Measurements from ENCODE around the gene ELL3. TPM values are rescaled to one million over a fixed set of nuclear protein-coding genes. Genes with fewer than 3 reads are reported as not detected.

The ELL3 gene
- total RNA-seq, 1 experiment from 2014 or later, result 522 TPM

- Histone ChIP-seq H3K36me3 (ENCODE audit: insufficient read depth, low read length) (peaks cover 41% of the 10 kb centered on the region), H3K4me1 (ENCODE audit: low read length) (peaks cover 65% of the 10 kb centered on the region), H4K20me1 (ENCODE audit: insufficient read depth, low read depth, low read length) (peaks cover 28% of the 10 kb centered on the region), H3K27me3 (ENCODE audit: low read length) (no peaks in the 10 kb centered on the region), H3K9me3 (ENCODE audit: low read length) (no peaks in the 10 kb centered on the region), H3K4me2 (ENCODE audit: low read depth, low read length, poor library complexity, severe bottlenecking) (peak overlapping the region; percentile 95), H3K4me3 (ENCODE audit: low read length) (peak overlapping the region; percentile 96), H3K9ac (ENCODE audit: low read length) (peak overlapping the region; percentile 100), H3K79me2 (ENCODE audit: low read length) (peaks cover 26% of the 10 kb centered on the region), H2AFZ (ENCODE audit: low read length) (no peak overlapping the region), H3K27ac (ENCODE audit: low read length) (peak overlapping the region; percentile 99), H3K9me2 (replicated peaks; ENCODE audit: insufficient read depth, low read length) (no peaks in the 10 kb centered on the region)
- peak; percentile 99 for DNase-seq
Measured at GRCh38 chr15:43776101-43776717, 557 bp downstream of the ELL3 start.

- Histone ChIP-seq H3K79me2 (ENCODE audit: low read length) (peaks cover 26% of the 10 kb centered on the region), H3K4me1 (ENCODE audit: low read length) (peaks cover 67% of the 10 kb centered on the region), H3K9me3 (ENCODE audit: low read length) (no peaks in the 10 kb centered on the region), H3K27me3 (ENCODE audit: low read length) (no peaks in the 10 kb centered on the region), H3K27ac (ENCODE audit: low read length) (peak overlapping the region; percentile 99), H3K9ac (ENCODE audit: low read length) (peak overlapping the region; percentile 100), H3K4me2 (ENCODE audit: low read depth, low read length, poor library complexity, severe bottlenecking) (peak overlapping the region; percentile 95), H3K36me3 (ENCODE audit: insufficient read depth, low read length) (peaks cover 46% of the 10 kb centered on the region), H3K4me3 (ENCODE audit: low read length) (peak overlapping the region; percentile 96), H2AFZ (ENCODE audit: low read length) (no peak overlapping the region), H4K20me1 (ENCODE audit: insufficient read depth, low read depth, low read length) (peaks cover 28% of the 10 kb centered on the region), H3K9me2 (replicated peaks; ENCODE audit: insufficient read depth, low read length) (no peaks in the 10 kb centered on the region)
- peak; percentile 64 for DNase-seq
Measured at GRCh38 chr15:43775411-43775965, 1.3 kb downstream of the ELL3 start.

GRCh38 chr15:43774062-43774461 is 2.7 kb downstream of the ELL3 start:
- peak; percentile 54 for DNase-seq
- Histone ChIP-seq H3K79me2 (ENCODE audit: low read length) (peaks cover 26% of the 10 kb centered on the region), H3K4me1 (ENCODE audit: low read length) (peaks cover 74% of the 10 kb centered on the region), H3K27me3 (ENCODE audit: low read length) (no peaks in the 10 kb centered on the region), H3K4me2 (ENCODE audit: low read depth, low read length, poor library complexity, severe bottlenecking) (peak overlapping the region; percentile 95), H3K4me3 (ENCODE audit: low read length) (peak overlapping the region; percentile 96), H3K36me3 (ENCODE audit: insufficient read depth, low read length) (peaks cover 58% of the 10 kb centered on the region), H3K9me3 (ENCODE audit: low read length) (no peaks in the 10 kb centered on the region), H3K9ac (ENCODE audit: low read length) (peak overlapping the region; percentile 100), H4K20me1 (ENCODE audit: insufficient read depth, low read depth, low read length) (peaks cover 28% of the 10 kb centered on the region), H3K27ac (ENCODE audit: low read length) (peak overlapping the region; percentile 99), H2AFZ (ENCODE audit: low read length) (no peak overlapping the region), H3K9me2 (replicated peaks; ENCODE audit: insufficient read depth, low read length) (no peaks in the 10 kb centered on the region)

DNA sequence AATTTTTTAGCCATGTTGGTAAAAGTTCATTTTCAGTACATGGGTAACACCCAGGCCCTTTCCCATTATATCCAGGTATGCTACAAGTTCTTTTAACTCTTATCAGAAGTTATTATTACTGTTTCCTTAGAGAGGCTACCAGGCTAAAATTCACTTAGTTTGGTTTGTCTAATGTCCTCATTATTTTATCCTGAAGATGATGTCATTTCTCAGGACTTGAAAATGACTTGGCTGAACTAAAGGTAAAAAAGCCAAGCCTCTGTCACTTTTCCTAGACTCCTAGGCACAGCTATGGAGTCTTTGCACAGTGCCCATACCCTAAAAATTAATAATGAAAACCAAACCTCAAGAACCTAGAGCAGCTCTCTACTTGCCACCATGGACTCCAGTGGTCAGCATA is 4.1 kb downstream of the ELL3 start:
- 0 out of 2 replicates have a peak overlapping the region, but pooled peaks have one; percentile 0 for H3K9ac ChIP-seq (ENCODE audit: low read length)
- H3K4me1 ChIP-seq (ENCODE audit: low read length), result peaks cover 69% of the 10 kb centered on the region

DNA sequence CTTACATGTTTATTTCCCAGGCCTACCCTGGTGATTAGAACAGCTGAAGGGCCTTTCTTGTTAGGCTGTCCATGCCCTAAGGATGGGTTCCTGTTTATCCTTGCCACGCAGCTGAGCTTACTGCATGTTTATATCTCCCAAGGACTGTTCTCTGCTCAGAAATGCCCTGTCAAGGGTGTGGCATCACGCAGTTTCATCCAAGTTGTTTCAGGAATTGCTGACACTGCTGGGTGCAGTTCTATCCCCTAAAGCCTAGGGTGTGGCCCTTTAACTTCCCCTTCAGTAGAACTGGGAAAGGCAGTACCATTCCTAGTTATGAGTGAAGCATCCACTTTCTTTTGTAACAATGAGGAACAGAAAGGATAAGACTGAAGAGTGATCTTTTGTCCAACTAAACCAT is 5.0 kb downstream of the ELL3 start:
- Histone ChIP-seq H3K9me2 (replicated peaks; ENCODE audit: insufficient read depth, low read length) (no peaks in the 10 kb centered on the region), H4K20me1 (ENCODE audit: insufficient read depth, low read depth, low read length) (peaks cover 28% of the 10 kb centered on the region), H3K36me3 (ENCODE audit: insufficient read depth, low read length) (peaks cover 68% of the 10 kb centered on the region), H2AFZ (ENCODE audit: low read length) (no peak overlapping the region), H3K9ac (ENCODE audit: low read length) (peak overlapping the region; percentile 2; the same call in 1 of the 2 replicates), H3K4me2 (ENCODE audit: low read depth, low read length, poor library complexity, severe bottlenecking) (no peak overlapping the region), H3K27me3 (ENCODE audit: low read length) (no peaks in the 10 kb centered on the region), H3K27ac (ENCODE audit: low read length) (peak overlapping the region; percentile 99), H3K9me3 (ENCODE audit: low read length) (no peaks in the 10 kb centered on the region), H3K4me1 (ENCODE audit: low read length) (peaks cover 62% of the 10 kb centered on the region), H3K79me2 (ENCODE audit: low read length) (peaks cover 23% of the 10 kb centered on the region), H3K4me3 (ENCODE audit: low read length) (no peak overlapping the region)
- DNase-seq, result peak; percentile 54

More for the DNA sequence above, 4.1 kb downstream of the ELL3 start:
- peaks cover 23% of the 10 kb centered on the region for H3K79me2 ChIP-seq (ENCODE audit: low read length)
- no peaks in the 10 kb centered on the region for H3K27me3 ChIP-seq (ENCODE audit: low read length)
- H3K9me2 ChIP-seq (replicated peaks; ENCODE audit: insufficient read depth, low read length), result no peaks in the 10 kb centered on the region
- H3K36me3 ChIP-seq (ENCODE audit: insufficient read depth, low read length), result peaks cover 66% of the 10 kb centered on the region
- DNase-seq, result peak; percentile 47
- no peak overlapping the region for H2AFZ ChIP-seq (ENCODE audit: low read length)
- H4K20me1 ChIP-seq (ENCODE audit: insufficient read depth, low read depth, low read length), result peaks cover 28% of the 10 kb centered on the region
- peak overlapping the region; percentile 99 for H3K27ac ChIP-seq (ENCODE audit: low read length)
- no peak overlapping the region for H3K4me3 ChIP-seq (ENCODE audit: low read length)
- H3K4me2 ChIP-seq (ENCODE audit: low read depth, low read length, poor library complexity, severe bottlenecking), result peak overlapping the region; percentile 16
- no peaks in the 10 kb centered on the region for H3K9me3 ChIP-seq (ENCODE audit: low read length)

GRCh38 chr15:43769584-43770228 is 7.1 kb downstream of the ELL3 start:
- H3K27me3 ChIP-seq (ENCODE audit: low read length), result no peaks in the 10 kb centered on the region
- peaks cover 78% of the 10 kb centered on the region for H3K36me3 ChIP-seq (ENCODE audit: insufficient read depth, low read length)
- peaks cover 23% of the 10 kb centered on the region for H4K20me1 ChIP-seq (ENCODE audit: insufficient read depth, low read depth, low read length)
- H3K9ac ChIP-seq (ENCODE audit: low read length), result no peak overlapping the region
- H3K4me3 ChIP-seq (ENCODE audit: low read length), result no peak overlapping the region
- H3K27ac ChIP-seq (ENCODE audit: low read length), result peak overlapping the region; percentile 99
- H3K9me3 ChIP-seq (ENCODE audit: low read length), result no peaks in the 10 kb centered on the region
- no peaks in the 10 kb centered on the region for H3K9me2 ChIP-seq (replicated peaks; ENCODE audit: insufficient read depth, low read length)
- no peak overlapping the region for H3K4me2 ChIP-seq (ENCODE audit: low read depth, low read length, poor library complexity, severe bottlenecking)
- H2AFZ ChIP-seq (ENCODE audit: low read length), result no peak overlapping the region
- H3K4me1 ChIP-seq (ENCODE audit: low read length), result peaks cover 50% of the 10 kb centered on the region
- peaks cover 6% of the 10 kb centered on the region for H3K79me2 ChIP-seq (ENCODE audit: low read length)
- DNase-seq, result peak; percentile 83

DNA sequence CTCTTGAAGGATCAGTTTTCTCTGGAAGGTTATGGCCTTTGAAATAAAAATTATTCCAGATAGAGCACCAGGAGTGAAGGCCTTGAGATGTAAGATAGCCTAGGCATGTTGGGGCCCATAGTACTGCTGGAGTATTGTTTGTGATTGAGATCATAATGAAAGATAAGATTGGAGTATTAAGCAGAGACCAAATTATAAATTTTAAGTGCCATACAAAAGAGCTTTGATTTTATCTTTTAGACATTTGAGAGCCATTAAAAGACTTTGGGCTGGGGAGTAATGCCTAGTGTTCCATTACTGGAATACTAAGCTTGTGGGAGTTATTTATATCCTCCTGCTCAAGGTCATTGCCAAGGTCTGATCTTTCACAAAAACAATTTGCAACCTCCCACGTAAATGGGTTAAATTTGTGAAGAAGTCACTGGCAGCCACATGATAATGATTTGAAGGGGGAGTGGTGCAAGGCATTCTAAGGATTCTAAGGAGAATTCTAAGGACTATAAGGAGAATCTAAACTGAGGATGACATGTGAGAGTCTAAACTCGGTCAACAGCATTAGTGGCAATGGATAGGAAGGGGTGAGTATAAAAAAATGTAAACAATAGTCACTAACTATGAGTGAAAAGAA is 12.8 kb downstream of the ELL3 start:
- no peaks in the 10 kb centered on the region for H3K9me2 ChIP-seq (replicated peaks; ENCODE audit: insufficient read depth, low read length)
- no peak overlapping the region for H3K4me3 ChIP-seq (ENCODE audit: low read length)
- no peak overlapping the region for H3K9ac ChIP-seq (ENCODE audit: low read length)
- H3K9me3 ChIP-seq (ENCODE audit: low read length), result no peaks in the 10 kb centered on the region
- H3K4me2 ChIP-seq (ENCODE audit: low read depth, low read length, poor library complexity, severe bottlenecking), result no peak overlapping the region
- H2AFZ ChIP-seq (ENCODE audit: low read length), result no peak overlapping the region
- no peaks in the 10 kb centered on the region for H3K27me3 ChIP-seq (ENCODE audit: low read length)
- no peak overlapping the region for H3K27ac ChIP-seq (ENCODE audit: low read length)
- DNase-seq, result no peak
- peaks cover 16% of the 10 kb centered on the region; the same call in 1 of the 2 replicates for H4K20me1 ChIP-seq (ENCODE audit: insufficient read depth, low read depth, low read length)
- peaks cover 3% of the 10 kb centered on the region; the same call in 1 of the 2 replicates for H3K79me2 ChIP-seq (ENCODE audit: low read length)
- H3K36me3 ChIP-seq (ENCODE audit: insufficient read depth, low read length), result peaks cover 62% of the 10 kb centered on the region
- no peaks in the 10 kb centered on the region; the same call in 1 of the 2 replicates for H3K4me1 ChIP-seq (ENCODE audit: low read length)

- Histone ChIP-seq H3K36me3 (ENCODE audit: insufficient read depth, low read length) (peaks cover 56% of the 10 kb centered on the region), H4K20me1 (ENCODE audit: insufficient read depth, low read depth, low read length) (peaks cover 16% of the 10 kb centered on the region; the same call in 1 of the 2 replicates), H3K79me2 (ENCODE audit: low read length) (peaks cover 8% of the 10 kb centered on the region; the same call in 1 of the 2 replicates), H3K27me3 (ENCODE audit: low read length) (no peaks in the 10 kb centered on the region), H3K9me2 (replicated peaks; ENCODE audit: insufficient read depth, low read length) (no peaks in the 10 kb centered on the region), H3K27ac (ENCODE audit: low read length) (no peak overlapping the region), H3K9me3 (ENCODE audit: low read length) (no peaks in the 10 kb centered on the region), H3K4me3 (ENCODE audit: low read length) (no peak overlapping the region), H3K4me2 (ENCODE audit: low read depth, low read length, poor library complexity, severe bottlenecking) (no peak overlapping the region), H3K4me1 (ENCODE audit: low read length) (no peaks in the 10 kb centered on the region), H2AFZ (ENCODE audit: low read length) (no peak overlapping the region), H3K9ac (ENCODE audit: low read length) (no peak overlapping the region)
- no peak for DNase-seq
Measured at GRCh38 chr15:43762824-43763223, 13.9 kb downstream of the ELL3 start.

Data from Karpas-422 (cell line).